HG03159 (cell line): ENCODE data around the gene GULP1.
"Not testable (repeated sequence)": the region's sequence is repeated elsewhere in the genome, so short reads cannot be mapped to it uniquely, and the experiment has no call there.

Experiments used
- ATAC-seq: cut with Tn5 transposase; IDR thresholded peaks from one replicate; pipeline ENCODE4 v1.9.1; 2021; ENCODE audit warnings: mild to moderate bottlenecking, moderate library complexity; ENCODE audit not compliant: unreplicated experiment

GULP1 gene

GRCh38 chr2:188292348-188293239, 920 bp downstream of the GULP1 start:
- peak; percentile 17 for ATAC-seq

GRCh38 chr2:188293601-188294351, 2.1 kb downstream of the GULP1 start:
- ATAC-seq: no peak

GRCh38 chr2:188294352-188294926, 2.8 kb downstream of the GULP1 start:
- no peak for ATAC-seq

GRCh38 chr2:188295067-188295685, 3.5 kb downstream of the GULP1 start:
- no peak for ATAC-seq

- no peak for ATAC-seq
Measured at GRCh38 chr2:188297978-188298377, 6.3 kb downstream of the GULP1 start.

- ATAC-seq: not testable (repeated sequence)
Measured at GRCh38 chr2:188298937-188299371, 7.3 kb downstream of the GULP1 start.

- no peak for ATAC-seq
Measured at GRCh38 chr2:188303363-188304031, 11.8 kb downstream of the GULP1 start.

- ATAC-seq: no peak
Measured at GRCh38 chr2:188305271-188305670, 13.6 kb downstream of the GULP1 start.

GRCh38 chr2:188306271-188306670, 14.6 kb downstream of the GULP1 start:
- no peak for ATAC-seq

GRCh38 chr2:188307850-188308283, 16.2 kb downstream of the GULP1 start:
- no peak for ATAC-seq

- no peak for ATAC-seq
Measured at GRCh38 chr2:188308483-188308882, 16.8 kb downstream of the GULP1 start.

GRCh38 chr2:188309364-188309763, 17.7 kb downstream of the GULP1 start:
- no peak for ATAC-seq

- ATAC-seq: no peak
Measured at GRCh38 chr2:188314314-188315054, 22.8 kb downstream of the GULP1 start.

- ATAC-seq: no peak
Measured at GRCh38 chr2:188315750-188316149, 24.1 kb downstream of the GULP1 start.

GRCh38 chr2:188316342-188316741, 24.7 kb downstream of the GULP1 start:
- ATAC-seq: no peak

- no peak for ATAC-seq
Measured at GRCh38 chr2:188316791-188317423, 25.2 kb downstream of the GULP1 start.

GRCh38 chr2:188318161-188318749, 26.6 kb downstream of the GULP1 start:
- ATAC-seq: no peak

GRCh38 chr2:188319838-188320237, 28.2 kb downstream of the GULP1 start:
- ATAC-seq: no peak

GRCh38 chr2:188320861-188321260, 29.2 kb downstream of the GULP1 start:
- no peak for ATAC-seq
